Keratinocyte (primary cell): Measurements from ENCODE around the gene PEPD.

Source experiments
- CTCF ChIP-seq, 3 experiments: IDR thresholded peaks in 1 of 3; conservative IDR thresholded peaks in 1 of 3; optimal IDR thresholded peaks in 1 of 3; 2 replicates in 2 of 3; 3 replicates in 1 of 3; pipeline versions ENCODE3 to v1.5.1; 2011; ENCODE audit warnings: low read length in 3 of 3, mild to moderate bottlenecking in 3 of 3, moderate library complexity in 2 of 3, control low read depth in 1 of 3, inconsistent platforms in 1 of 3; ENCODE audit not compliant: insufficient read depth in 2 of 3; ENCODE audit errors: extremely low read depth in 1 of 3
- EZH2 ChIP-seq: IDR thresholded peaks from one replicate; pipeline ENCODE4 v1.6.1; 2012; ENCODE audit warnings: inconsistent platforms, mild to moderate bottlenecking, low read length, moderate library complexity

- TF ChIP-seq CTCF (optimal IDR thresholded peaks at IDR 0.05 in 1 of 3, IDR thresholded peaks at IDR 0.05 in 1 of 3, conservative IDR thresholded peaks at IDR 0.05 in 1 of 3; ENCODE audit: extremely low read depth in 1 of 3, insufficient read depth in 2 of 3, low read length in 3 of 3) (no peak), EZH2 (no peak)
Measured at GRCh38 chr19:33472226-33472625, 49.4 kb downstream of the PEPD start.
